A673 (cell line): ENCODE data around the gene AEN.

ENCODE experiments used
- CTCF ChIP-seq: fragments of 300-800, 200-600 bp; sonication (generic); conservative IDR thresholded peaks from 2 replicates; pipeline ENCODE4 v1.5.1; 2017; ENCODE audit warnings: low read depth, mild to moderate bottlenecking, antibody characterized with exemption, low read length, moderate library complexity, mixed read lengths
- EZH2 ChIP-seq: fragments of 200-600 bp; sonication (generic); IDR thresholded peaks from 2 replicates; pipeline ENCODE4 v1.6.1; 2017; ENCODE audit warnings: borderline replicate concordance, low read depth, mild to moderate bottlenecking, mixed read lengths, antibody characterized with exemption, low read length; ENCODE audit not compliant: poor library complexity, severe bottlenecking

GRCh38 chr15:88586401-88587162 is 34.6 kb upstream of the AEN start:
- TF ChIP-seq CTCF, result no peak
- no peak for TF ChIP-seq EZH2
